PC-3 (cell line): Measurements from ENCODE around the gene KCNH3. TPM values are rescaled to one million over a fixed set of nuclear protein-coding genes. Genes with fewer than 3 reads are reported as not detected.

Experiments used
- ATAC-seq: fragments of 200-7000 bp; cut with Tn5 transposase; 2 replicates; pipeline ENCODE4 v1.9.1; 2020; ENCODE audit warnings: mild to moderate bottlenecking, moderate library complexity
- BruUV-seq: library from RNA; stranded (reverse); fragments of 400-500 nt; replicated peaks from 2 replicates; lab custom pipeline; 2021; lab: Mats Ljungman, UMichigan
- CTCF ChIA-PET: fragments of 300-600 bp; sonication (Branson Sonifier 250); formaldehyde crosslinking; loops from one replicate; lab custom pipeline; 2022; ENCODE audit warnings: antibody characterized with exemption; lab: Charles Lee
- POLR2A ChIA-PET: fragments of 300-600 bp; sonication (Branson Sonifier 250); formaldehyde crosslinking; loops from one replicate; lab custom pipeline; 2022; ENCODE audit warnings: antibody characterized with exemption; ENCODE audit not compliant: unreplicated experiment; lab: Charles Lee
- DNase-seq: peaks from one replicate; pipeline ENCODE4 v3.0.0-alpha.2; 2015
- H2AFZ ChIP-seq: fragments of 300-600 bp; sonication (generic); 2 replicates; pipeline ENCODE4 v1.6.0; 2016; ENCODE audit warnings: antibody characterized with exemption, low read length
- H3F3A ChIP-seq: fragments of 300-600 bp; sonication (generic); one replicate; pipeline ENCODE4 v1.6.0; 2017; ENCODE audit warnings: antibody characterized with exemption, low read length, control low read depth, mild to moderate bottlenecking; ENCODE audit not compliant: unreplicated experiment
- H3K27ac ChIP-seq: fragments of 300-600 bp; sonication (generic); 2 replicates; pipeline ENCODE4 v1.5.1; 2016; ENCODE audit warnings: mild to moderate bottlenecking, low read length
- H3K27me3 ChIP-seq: fragments of 300-600 bp; sonication (generic); 2 replicates; pipeline ENCODE4 v1.6.1; 2016; ENCODE audit warnings: low read length, mixed read lengths
- H3K36me3 ChIP-seq: fragments of 300-600 bp; sonication (generic); 2 replicates; pipeline ENCODE4 v1.6.1; 2016; ENCODE audit warnings: low read depth, mixed run types, low read length, mixed read lengths
- H3K4me1 ChIP-seq: fragments of 300-600 bp; sonication (generic); 2 replicates; pipeline ENCODE4 v1.5.1; 2016; ENCODE audit warnings: low read length; ENCODE audit not compliant: insufficient read depth
- H3K4me2 ChIP-seq: fragments of 300-600 bp; sonication (generic); 2 replicates; pipeline ENCODE4 v1.6.0; 2016; ENCODE audit warnings: low read length
- H3K4me3 ChIP-seq: fragments of 300-600 bp; sonication (generic); 2 replicates; pipeline ENCODE4 v1.5.1; 2016; ENCODE audit warnings: mild to moderate bottlenecking, low read length, mixed read lengths
- H3K79me2 ChIP-seq: fragments of 300-600 bp; sonication (generic); 2 replicates; pipeline ENCODE4 v1.6.1; 2017; ENCODE audit warnings: low read length, mixed read lengths
- H3K9ac ChIP-seq: fragments of 300-600 bp; sonication (generic); 2 replicates; pipeline ENCODE4 v1.6.0; 2016; ENCODE audit warnings: mild to moderate bottlenecking, low read length
- H3K9me2 ChIP-seq: fragments of 300-600 bp; sonication (generic); replicated peaks from 2 replicates; pipeline ENCODE4 v1.6.1; 2016; ENCODE audit warnings: mixed run types, low read length, mixed read lengths
- H3K9me3 ChIP-seq: fragments of 300-600 bp; sonication (generic); 2 replicates; pipeline ENCODE4 v1.6.1; 2016; ENCODE audit warnings: low read length, mixed read lengths
- H4K20me1 ChIP-seq: fragments of 300-600 bp; sonication (generic); 2 replicates; pipeline ENCODE4 v1.6.1; 2016; ENCODE audit warnings: low read length, mixed read lengths
- CTCF ChIP-seq: fragments of 300-600 bp; sonication (generic); conservative IDR thresholded peaks from 2 replicates; pipeline ENCODE4 v1.5.1; 2017; ENCODE audit warnings: antibody characterized with exemption, low read depth, mild to moderate bottlenecking, low read length
- EZH2 ChIP-seq: fragments of 300-600 bp; sonication (generic); IDR thresholded peaks from one replicate; pipeline ENCODE4 v1.6.1; 2017; ENCODE audit warnings: antibody characterized with exemption, mild to moderate bottlenecking, low read length; ENCODE audit not compliant: unreplicated experiment
- EZH2phosphoT487 ChIP-seq: fragments of 300-600 bp; sonication (generic); IDR thresholded peaks from 2 replicates; pipeline ENCODE4 v1.6.1; 2018; ENCODE audit warnings: mild to moderate bottlenecking, antibody characterized with exemption, low read length, borderline replicate concordance
- intact Hi-C: fragments of 100-400 bp; cut with micrococcal nuclease; formaldehyde crosslinking; loops from 2 replicates; pipeline ENCODE4 v1.9.0; 2023
- total RNA-seq: library from RNA; depleted of rRNA; stranded (reverse); fragments of >200 nt; gene quantifications from 2 replicates; pipeline ENCODE4 v1.2.3, GENCODE V29; 2014

KCNH3 gene
- total RNA-seq, 1 experiment from 2014 or later: 0.07 TPM

- Histone ChIP-seq H3K4me2 (no peak overlapping the region), H3K9me2 (no peaks in the 10 kb centered on the region), H3K9me3 (no peaks in the 10 kb centered on the region), H2AFZ (no peak overlapping the region), H3K9ac (no peak overlapping the region), H3K27me3 (peaks cover 11% of the 10 kb centered on the region; the same call in 1 of the 2 replicates), H4K20me1 (no peaks in the 10 kb centered on the region), H3K27ac (no peak overlapping the region), H3F3A (peaks cover 4% of the 10 kb centered on the region), H3K4me1 (peaks cover 30% of the 10 kb centered on the region), H3K4me3 (no peak overlapping the region), H3K36me3 (no peaks in the 10 kb centered on the region), H3K79me2 (no peaks in the 10 kb centered on the region)
- ChIA-PET CTCF (no interaction called here), POLR2A (no interaction called here)
- ATAC-seq: no peak
- TF ChIP-seq EZH2: no peak
- no peak for TF ChIP-seq EZH2phosphoT487
- no peak for TF ChIP-seq CTCF
- BruUV-seq: no TSS peak
- intact Hi-C loops: no loop called here
- DNase-seq: no peak
Measured at GRCh38 chr12:49539406-49540228, 787 bp downstream of the KCNH3 start.

GRCh38 chr12:49540229-49541139 is 1.7 kb downstream of the KCNH3 start:
- no peak overlapping the region for H3K4me3 ChIP-seq
- BruUV-seq: no TSS peak
- ChIA-PET CTCF (no interaction called here), POLR2A (no interaction called here)
- H3K9me3 ChIP-seq: no peaks in the 10 kb centered on the region
- H3K27me3 ChIP-seq: peaks cover 11% of the 10 kb centered on the region; the same call in 1 of the 2 replicates
- no peak overlapping the region for H3K9ac ChIP-seq
- H3K9me2 ChIP-seq: no peaks in the 10 kb centered on the region
- H3K36me3 ChIP-seq: no peaks in the 10 kb centered on the region
- H2AFZ ChIP-seq: no peak overlapping the region
- H3K79me2 ChIP-seq: no peaks in the 10 kb centered on the region
- ATAC-seq: peak; percentile 23
- H3K4me1 ChIP-seq: peaks cover 30% of the 10 kb centered on the region
- DNase-seq: peak; percentile 65
- H3F3A ChIP-seq: peaks cover 4% of the 10 kb centered on the region
- H3K27ac ChIP-seq: no peak overlapping the region
- no peaks in the 10 kb centered on the region for H4K20me1 ChIP-seq
- intact Hi-C loops: no loop called here
- TF ChIP-seq EZH2 (no peak), EZH2phosphoT487 (no peak), CTCF (no peak)
- no peak overlapping the region for H3K4me2 ChIP-seq
